Measurements from ENCODE around the gene ITGA2B. TPM values are rescaled to one million over a fixed set of nuclear protein-coding genes. Genes with fewer than 3 reads are reported as not detected.

Gene ITGA2B
- total and polyA plus RNA-seq, 5 experiments from 2014 or later = 0.86 to 1.6 TPM; not detected in 3

GRCh38 chr17:44385287-44386181 lies 3.9 kb downstream of the ITGA2B start:
- Mint-ChIP-seq H3K9me3 (no peaks in the 10 kb centered on the region), H3K4me3 (peak overlapping the region; percentile 71 to 91 (median 79)), H3K36me3 (no peaks in the 10 kb centered on the region), H3K27ac (peak overlapping the region in 2 of 10 donors; percentile 40), H3K4me1 (peaks cover 13 to 27% (median 24%) of the 10 kb centered on the region in 4 donors), H3K27me3 (peaks cover 10 to 35% (median 14%) of the 10 kb centered on the region in 5 donors)
- DNase-seq (peak; percentile 68 to 86 (median 78)), ATAC-seq (peak; percentile 88 to 89)
- POLR2A ChIA-PET = no interaction called here

GRCh38 chr17:44384823-44385286 lies 4.6 kb downstream of the ITGA2B start:
- peak overlapping the region in 2 of 10 donors; percentile 34 to 40 for H3K27ac Mint-ChIP-seq
- DNase-seq = peak in 1 of 10 donors; percentile 10
- ATAC-seq = peak in 1 of 2 donors; percentile 7
- peaks cover 10 to 35% (median 14%) of the 10 kb centered on the region in 5 donors for H3K27me3 Mint-ChIP-seq
- H3K9me3 Mint-ChIP-seq = no peaks in the 10 kb centered on the region
- no peaks in the 10 kb centered on the region for H3K36me3 Mint-ChIP-seq
- H3K4me1 Mint-ChIP-seq = peaks cover 11 to 24% (median 20%) of the 10 kb centered on the region in 4 donors
- POLR2A ChIA-PET = no interaction called here
- H3K4me3 Mint-ChIP-seq = peak overlapping the region; percentile 71 to 91 (median 79)

GRCh38 chr17:44384281-44384822 lies 5.1 kb downstream of the ITGA2B start:
- Mint-ChIP-seq H3K27ac (no peak overlapping the region), H3K4me1 (peaks cover 7 to 20% (median 15%) of the 10 kb centered on the region in 4 donors), H3K27me3 (peaks cover 5 to 30% (median 11%) of the 10 kb centered on the region in 5 donors), H3K4me3 (peak overlapping the region; percentile 31 to 82 (median 63)), H3K36me3 (no peaks in the 10 kb centered on the region), H3K9me3 (no peaks in the 10 kb centered on the region)
- ATAC-seq = no peak
- DNase-seq = no peak
- POLR2A ChIA-PET = no interaction called here

- H3K9me3 Mint-ChIP-seq = no peaks in the 10 kb centered on the region
- peaks cover under 1 to 27% (median 10%) of the 10 kb centered on the region in 5 donors for H3K27me3 Mint-ChIP-seq
- peak overlapping the region in 1 of 10 donors; percentile 11 for H3K4me3 Mint-ChIP-seq
- H3K36me3 Mint-ChIP-seq = no peaks in the 10 kb centered on the region
- ATAC-seq = no peak
- POLR2A ChIA-PET = no interaction called here
- H3K27ac Mint-ChIP-seq = no peak overlapping the region
- no peak for DNase-seq
- peaks cover 6 to 18% (median 13%) of the 10 kb centered on the region in 4 donors for H3K4me1 Mint-ChIP-seq
Observed at GRCh38 chr17:44383861-44384260, 5.6 kb downstream of the ITGA2B start.

- H3K27me3 Mint-ChIP-seq = peaks cover 0 to 30% (median 14%) of the 10 kb centered on the region in 5 donors
- no peak overlapping the region for H3K27ac Mint-ChIP-seq
- H3K36me3 Mint-ChIP-seq = no peaks in the 10 kb centered on the region
- peaks cover 6 to 17% (median 13%) of the 10 kb centered on the region in 4 donors for H3K4me1 Mint-ChIP-seq
- ATAC-seq = no peak
- POLR2A ChIA-PET = no interaction called here
- H3K9me3 Mint-ChIP-seq = no peaks in the 10 kb centered on the region
- H3K4me3 Mint-ChIP-seq = no peak overlapping the region
- DNase-seq = no peak
Observed at GRCh38 chr17:44383363-44383762, 6.1 kb downstream of the ITGA2B start.

- Mint-ChIP-seq H3K27me3 (peaks cover 0 to 29% (median 15%) of the 10 kb centered on the region in 5 donors), H3K36me3 (no peaks in the 10 kb centered on the region), H3K4me1 (peaks cover 6 to 17% (median 12%) of the 10 kb centered on the region in 4 donors), H3K27ac (no peak overlapping the region), H3K4me3 (no peak overlapping the region), H3K9me3 (no peaks in the 10 kb centered on the region)
- ATAC-seq (no peak), DNase-seq (no peak)
- POLR2A ChIA-PET = interaction anchor here (0.7 kb wide), 1 partner anchor 13 kb away, joined by 3 read pairs; no protein-coding TSS in a partner anchor
Observed at GRCh38 chr17:44382917-44383316, 6.5 kb downstream of the ITGA2B start.

GRCh38 chr17:44381810-44382305 lies 7.6 kb downstream of the ITGA2B start:
- Mint-ChIP-seq H3K4me3 (no peak overlapping the region), H3K9me3 (no peaks in the 10 kb centered on the region), H3K4me1 (peaks cover 6 to 17% (median 11%) of the 10 kb centered on the region in 4 donors), H3K27ac (no peak overlapping the region), H3K36me3 (no peaks in the 10 kb centered on the region), H3K27me3 (peaks cover 0 to 30% (median 13%) of the 10 kb centered on the region in 5 donors)
- ATAC-seq (no peak), DNase-seq (no peak)
- POLR2A ChIA-PET = no interaction called here

GRCh38 chr17:44380767-44381166 lies 8.7 kb downstream of the ITGA2B start:
- H3K9me3 Mint-ChIP-seq = no peaks in the 10 kb centered on the region
- peak overlapping the region in 1 of 10 donors; percentile 31 for H3K4me3 Mint-ChIP-seq
- no peaks in the 10 kb centered on the region for H3K36me3 Mint-ChIP-seq
- DNase-seq = no peak
- no peak overlapping the region for H3K27ac Mint-ChIP-seq
- H3K27me3 Mint-ChIP-seq = peaks cover 0 to 33% (median 10%) of the 10 kb centered on the region in 5 donors
- H3K4me1 Mint-ChIP-seq = peaks cover 5 to 11% (median 9%) of the 10 kb centered on the region in 4 donors
- no peak for ATAC-seq
- POLR2A ChIA-PET = no interaction called here

GRCh38 chr17:44379887-44380286 lies 9.6 kb downstream of the ITGA2B start:
- H3K36me3 Mint-ChIP-seq = no peaks in the 10 kb centered on the region
- ATAC-seq (no peak), DNase-seq (no peak)
- H3K27me3 Mint-ChIP-seq = peaks cover 0 to 35% (median 10%) of the 10 kb centered on the region in 5 donors
- no peak overlapping the region for H3K27ac Mint-ChIP-seq
- POLR2A ChIA-PET = no interaction called here
- no peaks in the 10 kb centered on the region for H3K9me3 Mint-ChIP-seq
- no peak overlapping the region for H3K4me3 Mint-ChIP-seq
- peaks cover 5 to 11% (median 7%) of the 10 kb centered on the region in 4 donors for H3K4me1 Mint-ChIP-seq

- ATAC-seq (no peak), DNase-seq (no peak)
- H3K27me3 Mint-ChIP-seq = peaks cover 0 to 40% (median 10%) of the 10 kb centered on the region in 5 donors
- no peaks in the 10 kb centered on the region for H3K36me3 Mint-ChIP-seq
- H3K4me3 Mint-ChIP-seq = no peak overlapping the region
- peaks cover 0 to 8% (median 2%) of the 10 kb centered on the region in 4 donors for H3K4me1 Mint-ChIP-seq
- H3K27ac Mint-ChIP-seq = peak overlapping the region in 1 of 10 donors; percentile 16
- no peaks in the 10 kb centered on the region for H3K9me3 Mint-ChIP-seq
- POLR2A ChIA-PET = no interaction called here
Observed at GRCh38 chr17:44378171-44378705, 11.2 kb downstream of the ITGA2B start.

- POLR2A ChIA-PET = interaction anchor here (0.7 kb wide), 1 partner anchor 1597 kb away, joined by 3 read pairs; no protein-coding TSS in a partner anchor
- H3K9me3 Mint-ChIP-seq = no peaks in the 10 kb centered on the region
- H3K36me3 Mint-ChIP-seq = no peaks in the 10 kb centered on the region
- peaks cover 0 to 7% (median under 1%) of the 10 kb centered on the region in 4 donors for H3K4me1 Mint-ChIP-seq
- no peak overlapping the region for H3K27ac Mint-ChIP-seq
- no peak for DNase-seq
- no peak overlapping the region for H3K4me3 Mint-ChIP-seq
- ATAC-seq = no peak
- peaks cover 6 to 41% (median 12%) of the 10 kb centered on the region in 5 donors for H3K27me3 Mint-ChIP-seq
Observed at GRCh38 chr17:44376779-44377178, 12.7 kb downstream of the ITGA2B start.

- ATAC-seq (no peak), DNase-seq (no peak)
- Mint-ChIP-seq H3K4me1 (peaks cover 0 to 7% (median under 1%) of the 10 kb centered on the region in 4 donors), H3K27ac (no peak overlapping the region), H3K27me3 (peaks cover 11 to 42% (median 13%) of the 10 kb centered on the region in 5 donors), H3K4me3 (no peak overlapping the region), H3K9me3 (no peaks in the 10 kb centered on the region), H3K36me3 (no peaks in the 10 kb centered on the region)
- POLR2A ChIA-PET = no interaction called here
Observed at GRCh38 chr17:44376124-44376523, 13.3 kb downstream of the ITGA2B start.

Measured in naive thymus-derived CD8-positive, alpha-beta T cell (primary cell).